ENCODE results near the gene CENPN. TPM values are rescaled to one million over a fixed set of nuclear protein-coding genes. Genes with fewer than 3 reads are reported as not detected.

CENPN gene
- polyA plus RNA-seq, 3 donors = 2.5 to 4.9 (median 4.4) TPM

GRCh38 chr16:80993307-80993706, 13.7 kb upstream of the CENPN start:
- Histone ChIP-seq H3K36me3 (replicated peaks in 1 of 2; ENCODE audit: control insufficient read depth in 1 of 2, insufficient read depth in 2 of 2, low read length in 2 of 2) (peaks cover 12 to 41% of the 10 kb centered on the region in 2 donors), H2AFZ (ENCODE audit: insufficient read depth, low read depth, low read length, poor library complexity, severe bottlenecking) (no peak overlapping the region), H3K27ac (ENCODE audit: low read depth in 1 of 2, low read length in 2 of 2) (no peak overlapping the region), H3K27me3 (ENCODE audit: control insufficient read depth in 2 of 2, insufficient read depth in 2 of 2, low read length in 2 of 2) (no peaks in the 10 kb centered on the region), H3K9ac (ENCODE audit: insufficient read depth, low read length, poor library complexity, severe bottlenecking) (no peak overlapping the region), H3K9me3 (replicated peaks in 1 of 2; ENCODE audit: control insufficient read depth in 1 of 2, insufficient read depth in 1 of 2, low read length in 2 of 2) (no peaks in the 10 kb centered on the region), H3K4me2 (replicated peaks; ENCODE audit: extremely low read depth, low read length, poor library complexity, severe bottlenecking) (no peak overlapping the region), H4K20me1 (ENCODE audit: insufficient read depth, low read length) (no peaks in the 10 kb centered on the region), H3K4me3 (replicated peaks in 1 of 3; ENCODE audit: low read depth in 2 of 3, low read length in 3 of 3) (no peak overlapping the region), H3K79me2 (ENCODE audit: insufficient read depth, low read length) (peaks cover 71% of the 10 kb centered on the region), H3K4me1 (ENCODE audit: control insufficient read depth in 1 of 2, insufficient read depth in 2 of 2, low read length in 2 of 2) (peaks cover 6 to 17% of the 10 kb centered on the region in 2 donors)
- 82% methylated on average over 5 of the region's 6 CpGs for WGBS (ENCODE audit: insufficient coverage)
- intact Hi-C loops (cut with micrococcal nuclease) = no loop called here
- peaks cover 0 to 1% (median 0%) of the 10 kb centered on the region in 3 donors for H3K27me3 Mint-ChIP-seq (ENCODE audit: low read depth in 3 of 3)
- H3K9me3 Mint-ChIP-seq = no peaks in the 10 kb centered on the region
- no peak overlapping the region for H3K4me3 Mint-ChIP-seq
- TF ChIP-seq CTCF (IDR thresholded peaks at IDR 0.05) = no peak
- peaks cover 28 to 45% of the 10 kb centered on the region in 2 donors for H3K36me3 Mint-ChIP-seq
- H3K4me1 Mint-ChIP-seq = peaks cover 13% of the 10 kb centered on the region
- DNase-seq = no peak
- peak overlapping the region in 1 of 7 donors; percentile 37 for H3K27ac Mint-ChIP-seq

GRCh38 chr16:80993834-80994233, 13.2 kb upstream of the CENPN start:
- H3K36me3 ChIP-seq (replicated peaks in 1 of 2; ENCODE audit: control insufficient read depth in 1 of 2, insufficient read depth in 2 of 2, low read length in 2 of 2) = peaks cover 12 to 41% of the 10 kb centered on the region in 2 donors
- intact Hi-C loops (cut with micrococcal nuclease) = no loop called here

More at GRCh38 chr16:80993834-80994233, 13.2 kb upstream of the CENPN start:
- H3K27me3 ChIP-seq (ENCODE audit: control insufficient read depth in 2 of 2, insufficient read depth in 2 of 2, low read length in 2 of 2) = no peaks in the 10 kb centered on the region
- peaks cover 28 to 40% of the 10 kb centered on the region in 2 donors for H3K36me3 Mint-ChIP-seq
- no peak for TF ChIP-seq CTCF (IDR thresholded peaks at IDR 0.05)
- no peaks in the 10 kb centered on the region for H3K9me3 Mint-ChIP-seq
- H3K79me2 ChIP-seq (ENCODE audit: insufficient read depth, low read length) = peaks cover 76% of the 10 kb centered on the region
- H3K4me1 ChIP-seq (ENCODE audit: control insufficient read depth in 1 of 2, insufficient read depth in 2 of 2, low read length in 2 of 2) = peaks cover 6 to 20% of the 10 kb centered on the region in 2 donors
- no peak overlapping the region for H3K9ac ChIP-seq (ENCODE audit: insufficient read depth, low read length, poor library complexity, severe bottlenecking)
- H3K9me3 ChIP-seq (replicated peaks in 1 of 2; ENCODE audit: control insufficient read depth in 1 of 2, insufficient read depth in 1 of 2, low read length in 2 of 2) = no peaks in the 10 kb centered on the region
- no peak overlapping the region for H3K4me3 Mint-ChIP-seq
- H3K27me3 Mint-ChIP-seq (ENCODE audit: low read depth in 3 of 3) = peaks cover 0 to 1% (median 0%) of the 10 kb centered on the region in 3 donors
- H3K4me3 ChIP-seq (replicated peaks in 1 of 3; ENCODE audit: low read depth in 2 of 3, low read length in 3 of 3) = no peak overlapping the region
- no peaks in the 10 kb centered on the region for H4K20me1 ChIP-seq (ENCODE audit: insufficient read depth, low read length)
- no peak overlapping the region for H3K4me2 ChIP-seq (replicated peaks; ENCODE audit: extremely low read depth, low read length, poor library complexity, severe bottlenecking)
- peaks cover 18% of the 10 kb centered on the region for H3K4me1 Mint-ChIP-seq
- H3K27ac Mint-ChIP-seq = no peak overlapping the region
- H2AFZ ChIP-seq (ENCODE audit: insufficient read depth, low read depth, low read length, poor library complexity, severe bottlenecking) = no peak overlapping the region
- no peak overlapping the region for H3K27ac ChIP-seq (ENCODE audit: low read depth in 1 of 2, low read length in 2 of 2)
- DNase-seq = no peak

Data from CD14-positive monocyte (primary cell).